D721Med (cell line): ENCODE results near the gene FKBP10.
"Not testable (repeated sequence)": the region's sequence is repeated elsewhere in the genome, so short reads cannot be mapped to it uniquely, and the experiment has no call there.

Experiments used
- DNase-seq: peaks from one replicate; pipeline ENCODE4 v3.0.0; 2011; ENCODE audit warnings: low spot score; ENCODE audit not compliant: insufficient read length
- FAIRE-seq: peaks from 2 replicates; lab custom pipeline; 2011; peaks lifted over from hg19 to GRCh38; lab: Jason Lieb, UNC
- TF ChIP-seq, protein P1 (sequence below): IDR thresholded peaks from 2 replicates; pipeline ENCODE4 v1.5.1; 2012; ENCODE audit warnings: mild to moderate bottlenecking, control low read depth; ENCODE audit not compliant: insufficient read depth; ENCODE audit errors: missing control alignments

Gene FKBP10

DNA sequence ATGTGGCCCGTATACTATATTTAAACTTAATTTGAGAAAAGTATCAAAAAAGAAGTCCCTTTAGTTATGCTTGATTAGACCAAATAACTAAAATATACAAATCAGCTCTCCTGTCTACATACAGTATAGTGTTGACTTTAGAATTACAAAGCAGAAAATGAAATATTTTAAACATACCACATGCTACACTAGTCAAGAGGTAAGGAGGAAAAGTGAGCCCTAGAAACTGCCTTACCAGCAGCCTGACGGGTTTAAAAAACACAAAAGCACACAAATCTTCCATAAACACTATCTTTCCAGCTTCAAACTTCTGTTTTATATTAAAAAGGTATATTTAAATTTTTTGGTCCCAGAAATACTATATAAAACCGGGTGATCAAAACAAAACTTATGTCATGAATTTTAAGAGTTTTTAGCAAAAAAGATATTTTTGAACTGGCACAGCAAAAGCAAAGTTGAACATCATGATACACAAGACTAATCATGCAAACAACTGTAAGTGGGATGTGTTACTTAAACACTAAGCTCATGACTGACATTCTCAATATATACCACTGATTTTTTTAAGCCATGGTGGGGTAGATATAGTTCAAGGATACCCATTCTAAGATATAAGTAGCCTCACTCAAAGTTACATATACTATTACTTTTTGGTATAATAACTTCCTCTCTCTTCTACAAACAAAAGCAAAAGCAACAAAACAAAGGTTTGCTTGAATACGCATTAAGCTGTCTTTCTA, 36.6 kb downstream of the FKBP10 start:
- no peak for DNase-seq
- TF ChIP-seq, protein P1, sequence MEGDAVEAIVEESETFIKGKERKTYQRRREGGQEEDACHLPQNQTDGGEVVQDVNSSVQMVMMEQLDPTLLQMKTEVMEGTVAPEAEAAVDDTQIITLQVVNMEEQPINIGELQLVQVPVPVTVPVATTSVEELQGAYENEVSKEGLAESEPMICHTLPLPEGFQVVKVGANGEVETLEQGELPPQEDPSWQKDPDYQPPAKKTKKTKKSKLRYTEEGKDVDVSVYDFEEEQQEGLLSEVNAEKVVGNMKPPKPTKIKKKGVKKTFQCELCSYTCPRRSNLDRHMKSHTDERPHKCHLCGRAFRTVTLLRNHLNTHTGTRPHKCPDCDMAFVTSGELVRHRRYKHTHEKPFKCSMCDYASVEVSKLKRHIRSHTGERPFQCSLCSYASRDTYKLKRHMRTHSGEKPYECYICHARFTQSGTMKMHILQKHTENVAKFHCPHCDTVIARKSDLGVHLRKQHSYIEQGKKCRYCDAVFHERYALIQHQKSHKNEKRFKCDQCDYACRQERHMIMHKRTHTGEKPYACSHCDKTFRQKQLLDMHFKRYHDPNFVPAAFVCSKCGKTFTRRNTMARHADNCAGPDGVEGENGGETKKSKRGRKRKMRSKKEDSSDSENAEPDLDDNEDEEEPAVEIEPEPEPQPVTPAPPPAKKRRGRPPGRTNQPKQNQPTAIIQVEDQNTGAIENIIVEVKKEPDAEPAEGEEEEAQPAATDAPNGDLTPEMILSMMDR = no peak
- no peak for FAIRE-seq

DNA sequence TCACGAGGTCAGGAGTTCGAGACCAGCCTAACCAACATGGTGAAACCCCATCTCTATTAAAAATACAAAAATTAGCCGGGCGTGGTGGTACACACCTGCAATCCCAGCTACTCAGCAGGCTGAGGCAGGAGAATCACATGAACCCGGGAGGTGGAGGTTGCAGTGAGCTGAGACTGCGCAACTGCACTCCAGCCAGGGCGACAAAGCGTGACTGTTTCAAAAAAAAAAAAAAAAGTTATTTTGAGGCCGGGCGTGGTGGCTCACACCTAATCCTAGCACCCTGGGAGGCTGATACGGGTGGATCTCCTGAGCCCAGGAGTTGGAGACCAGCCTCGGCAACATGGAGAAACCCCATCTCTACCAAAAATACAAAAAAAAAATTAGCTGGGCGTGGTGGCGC, 38.6 kb downstream of the FKBP10 start:
- FAIRE-seq, DNase-seq: not testable (repeated sequence)

DNA sequence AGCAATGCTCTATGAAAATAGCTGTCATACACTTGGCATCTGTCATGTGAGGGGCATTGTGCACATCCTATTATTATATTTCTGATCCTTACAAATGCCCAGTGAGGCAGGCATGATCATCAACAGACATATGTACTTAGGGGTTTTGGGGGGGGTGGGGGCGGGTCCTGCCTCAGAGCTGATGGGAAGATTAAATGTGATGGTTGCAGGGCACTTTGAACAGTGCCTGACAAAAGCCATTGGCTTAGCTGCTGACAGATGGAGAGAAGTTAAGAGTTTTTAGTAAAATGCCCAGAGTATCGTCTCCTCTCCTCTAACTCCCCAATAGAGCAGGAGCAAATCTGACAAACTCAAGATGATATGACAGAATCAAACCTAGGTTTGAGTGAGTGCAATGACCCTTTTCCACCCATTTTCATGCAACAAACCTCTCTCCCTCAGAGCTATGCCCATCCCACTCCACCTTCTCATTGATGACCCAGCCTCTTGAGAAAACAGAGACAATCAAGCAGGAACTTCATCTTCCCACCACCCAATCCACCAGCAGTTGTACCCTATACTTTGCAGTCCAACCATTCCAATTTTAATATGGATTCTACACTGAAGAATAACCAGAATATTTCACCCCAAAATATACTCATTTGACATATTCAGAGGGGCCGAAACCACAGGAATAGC, 47.6 kb downstream of the FKBP10 start:
- no peak for FAIRE-seq
- no peak for DNase-seq
- TF ChIP-seq, protein P1 = no peak

DNA sequence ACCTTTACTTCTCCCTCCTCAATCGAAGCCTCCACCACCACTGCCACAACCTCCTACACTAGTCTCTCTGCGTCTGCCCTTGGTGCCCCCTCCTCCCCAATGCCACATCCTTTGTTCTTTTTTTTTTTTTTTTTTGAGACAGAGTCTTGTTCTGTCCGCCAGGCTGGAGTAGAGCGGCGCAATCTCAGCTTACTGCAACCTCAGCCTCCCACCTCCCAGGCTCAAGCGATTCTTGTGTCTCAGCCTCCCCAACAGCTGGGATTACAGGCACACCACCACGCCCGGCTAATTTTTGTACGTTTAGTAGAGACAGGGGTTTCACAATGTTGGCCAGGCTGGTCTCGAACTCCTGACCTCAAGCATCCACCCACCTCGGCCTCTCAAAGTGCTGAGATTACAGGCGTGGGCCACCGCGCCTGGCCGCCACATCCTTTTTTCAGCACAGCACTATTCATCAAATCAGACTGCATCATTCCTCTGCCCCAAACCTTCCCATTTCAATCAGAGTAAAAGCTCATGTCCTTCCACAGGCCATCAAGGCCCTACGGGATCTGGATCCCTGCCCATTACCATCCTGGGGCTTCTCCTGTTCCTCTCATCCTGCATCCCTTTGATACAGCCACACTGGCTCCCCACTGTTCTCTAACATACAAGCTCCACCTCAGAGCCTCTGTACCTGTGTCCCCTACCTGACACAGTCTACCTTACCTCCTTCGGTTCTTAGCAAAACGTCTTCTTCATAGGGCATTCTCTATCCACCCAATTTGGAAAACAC, 50.5 kb downstream of the FKBP10 start:
- DNase-seq (no peak), FAIRE-seq (no peak)
- TF ChIP-seq, protein P1 = no peak

DNA sequence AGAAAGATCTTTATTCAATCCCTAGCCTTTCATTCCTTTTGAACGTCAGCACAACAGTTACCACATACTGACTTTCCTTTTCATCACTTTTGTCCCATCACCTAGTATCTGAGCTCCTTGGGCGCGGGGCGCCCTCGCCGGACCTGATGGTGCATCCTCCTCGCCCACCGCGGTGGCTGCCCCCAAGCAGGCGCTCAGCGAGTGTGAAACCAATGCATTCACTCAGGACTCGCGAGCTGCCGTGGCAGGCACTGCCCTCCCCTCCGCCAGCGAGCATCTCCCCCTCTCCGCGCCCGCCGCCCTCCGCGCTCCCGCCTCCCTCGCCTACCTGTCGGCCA, 51.7 kb downstream of the FKBP10 start:
- TF ChIP-seq, protein P1 = no peak
- FAIRE-seq (no peak), DNase-seq (no peak)

DNA sequence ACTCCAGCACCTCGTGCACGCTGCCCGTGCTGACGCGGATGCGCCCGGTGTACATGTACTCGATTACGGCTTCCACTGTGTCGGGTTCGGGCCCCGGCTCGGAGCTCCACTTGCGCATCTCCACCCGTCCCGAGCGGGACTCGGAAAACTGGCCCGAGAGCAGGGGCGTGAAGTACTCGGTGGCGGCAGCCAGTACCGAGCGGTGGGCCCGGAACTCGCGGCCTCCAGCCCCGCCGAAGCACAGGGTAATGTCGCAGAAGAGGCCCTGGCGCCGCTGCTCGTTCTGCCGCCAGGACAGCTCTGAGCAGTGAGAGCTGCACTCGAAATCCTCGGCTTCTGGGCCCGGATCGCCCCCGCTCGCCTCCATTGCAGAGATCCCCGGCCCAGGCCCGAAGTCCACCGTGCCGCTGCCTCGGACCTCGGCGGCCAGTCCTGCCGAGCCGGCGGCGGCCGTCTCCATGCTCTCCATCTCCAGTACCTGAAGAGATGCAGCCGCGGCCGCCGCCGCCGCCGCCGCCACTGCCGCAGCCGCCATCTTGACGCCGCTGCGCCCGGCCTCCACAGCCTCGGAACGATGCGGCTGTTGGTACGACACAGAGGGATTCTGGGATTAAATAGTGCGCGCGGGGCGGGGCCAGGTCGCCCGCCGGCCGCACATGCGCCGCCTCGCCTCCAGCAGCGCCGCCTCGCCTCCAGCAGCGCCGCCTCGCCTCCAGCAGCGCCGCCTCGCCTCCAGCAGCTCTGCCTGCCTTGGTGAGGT, 52.2 kb downstream of the FKBP10 start, which contains the start of gene KLHL11:
TSS of gene KLHL11 (minus strand) at position 588 of the 760 bp plus-strand sequence. CDS start at position 535, 53 bp downstream.
- FAIRE-seq (no peak), DNase-seq (peak; percentile 80)
- TF ChIP-seq, protein P1 = no peak

DNA sequence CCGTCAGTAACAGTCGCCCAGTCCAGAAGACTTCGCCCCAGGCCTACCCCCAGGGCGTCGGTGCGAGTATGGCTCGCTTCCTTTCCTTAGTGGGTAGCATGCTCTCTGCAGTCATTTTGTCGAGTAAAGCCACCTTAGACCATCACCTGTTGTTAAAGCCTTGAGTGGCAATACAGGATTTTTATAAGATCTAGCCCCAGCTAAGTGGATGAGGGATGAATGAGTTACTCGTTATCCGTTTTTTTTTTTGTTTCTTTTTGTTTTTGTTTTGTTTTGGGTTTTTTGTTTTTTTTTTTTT, 52.7 kb downstream of the FKBP10 start:
- no peak for DNase-seq
- no peak for FAIRE-seq
- TF ChIP-seq, protein P1 = no peak
